GM12801 (cell line): ENCODE results near the gene MGST2.

Experiments used
- TF ChIP-seq, protein P1 (sequence below): IDR thresholded peaks from one replicate; pipeline ENCODE4 v1.5.1; 2011; ENCODE audit warnings: control low read depth; ENCODE audit not compliant: insufficient read length; ENCODE audit errors: extremely low read depth

The MGST2 gene

DNA sequence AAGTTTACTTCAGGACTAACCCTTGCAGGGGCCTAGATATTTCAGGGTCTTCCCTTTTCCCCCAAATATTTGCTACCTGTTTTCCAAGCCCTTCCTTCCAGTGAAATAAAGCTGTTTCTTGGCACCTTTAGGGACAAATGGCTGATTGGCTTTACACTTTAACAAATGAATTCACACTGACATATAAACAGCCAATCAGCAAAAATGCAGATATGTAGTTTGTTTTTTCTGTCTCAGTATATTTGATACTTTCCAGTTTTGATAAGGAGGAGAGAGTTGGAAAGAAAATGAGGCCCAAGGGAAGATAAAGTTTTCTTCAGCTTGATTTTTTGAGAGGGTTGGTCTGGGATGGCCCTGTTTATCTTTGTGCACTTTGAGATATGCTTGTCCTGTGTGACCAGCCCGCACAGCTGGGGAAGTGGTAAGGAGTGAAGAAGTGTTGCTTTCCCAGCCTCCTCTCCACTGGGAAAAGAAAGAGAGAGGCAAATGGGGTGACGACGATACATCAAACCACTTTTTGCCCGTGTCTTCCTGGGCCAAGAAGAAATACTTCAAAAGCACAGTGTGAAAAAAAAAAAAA, 67.5 kb downstream of the MGST2 start:
- TF ChIP-seq, protein P1, sequence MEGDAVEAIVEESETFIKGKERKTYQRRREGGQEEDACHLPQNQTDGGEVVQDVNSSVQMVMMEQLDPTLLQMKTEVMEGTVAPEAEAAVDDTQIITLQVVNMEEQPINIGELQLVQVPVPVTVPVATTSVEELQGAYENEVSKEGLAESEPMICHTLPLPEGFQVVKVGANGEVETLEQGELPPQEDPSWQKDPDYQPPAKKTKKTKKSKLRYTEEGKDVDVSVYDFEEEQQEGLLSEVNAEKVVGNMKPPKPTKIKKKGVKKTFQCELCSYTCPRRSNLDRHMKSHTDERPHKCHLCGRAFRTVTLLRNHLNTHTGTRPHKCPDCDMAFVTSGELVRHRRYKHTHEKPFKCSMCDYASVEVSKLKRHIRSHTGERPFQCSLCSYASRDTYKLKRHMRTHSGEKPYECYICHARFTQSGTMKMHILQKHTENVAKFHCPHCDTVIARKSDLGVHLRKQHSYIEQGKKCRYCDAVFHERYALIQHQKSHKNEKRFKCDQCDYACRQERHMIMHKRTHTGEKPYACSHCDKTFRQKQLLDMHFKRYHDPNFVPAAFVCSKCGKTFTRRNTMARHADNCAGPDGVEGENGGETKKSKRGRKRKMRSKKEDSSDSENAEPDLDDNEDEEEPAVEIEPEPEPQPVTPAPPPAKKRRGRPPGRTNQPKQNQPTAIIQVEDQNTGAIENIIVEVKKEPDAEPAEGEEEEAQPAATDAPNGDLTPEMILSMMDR = no peak

DNA sequence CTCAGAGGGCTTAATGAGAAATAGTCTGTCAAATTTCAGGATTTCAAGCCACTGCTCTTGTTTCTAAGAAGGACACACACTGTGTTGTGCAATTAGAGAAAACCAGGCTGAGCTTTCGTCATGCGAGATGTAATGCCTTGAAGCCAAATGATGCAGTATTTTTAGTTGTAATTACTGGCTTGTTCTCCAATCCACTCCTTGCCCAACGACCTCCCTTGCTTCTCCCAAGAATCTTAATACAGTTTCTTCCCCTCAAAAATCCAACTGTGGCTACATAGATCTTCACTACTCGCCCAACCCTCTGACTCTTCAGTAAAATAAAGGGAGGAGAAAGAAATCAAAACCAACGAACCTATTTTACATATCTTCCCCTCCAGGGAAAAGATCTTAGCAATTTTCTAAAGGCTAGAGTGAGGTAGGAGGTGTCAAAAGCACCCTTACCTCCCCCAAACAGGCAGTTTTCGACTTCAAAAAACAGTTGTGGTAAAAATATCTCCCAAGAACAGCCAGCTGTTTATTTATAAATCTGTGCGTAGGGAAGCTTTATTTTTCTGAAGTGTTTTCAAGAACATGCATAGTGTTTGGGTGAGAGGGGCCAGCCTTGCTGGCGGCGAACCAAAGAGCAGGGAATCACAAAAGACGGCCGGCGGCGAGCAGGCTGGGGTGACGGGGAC, 68.7 kb downstream of the MGST2 start:
- TF ChIP-seq, protein P1 = no peak

DNA sequence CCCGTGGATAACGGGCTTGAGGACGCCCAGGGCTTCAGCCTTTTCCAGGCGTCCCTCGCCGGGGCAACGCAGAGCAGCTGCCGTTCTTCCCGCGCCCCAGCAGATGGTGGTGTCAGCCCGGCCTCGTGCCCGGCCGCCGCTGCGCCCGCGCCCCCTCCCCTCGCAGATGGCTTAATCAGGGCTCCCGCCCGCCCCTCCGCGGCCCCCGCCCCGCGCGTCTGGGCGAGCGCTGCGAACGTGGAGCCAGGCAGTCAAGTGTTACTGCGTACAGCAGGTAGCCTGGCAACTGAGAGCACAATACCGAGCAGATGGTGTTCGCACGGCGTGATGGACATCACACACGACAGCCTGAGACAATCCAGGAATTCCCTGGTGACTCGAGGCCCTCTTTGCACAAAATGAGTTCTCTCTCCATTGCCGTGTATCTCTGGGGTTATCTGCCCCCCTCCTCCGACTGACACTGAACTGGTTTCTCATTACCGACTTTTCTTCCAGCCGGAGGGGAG, 69.3 kb downstream of the MGST2 start:
- TF ChIP-seq, protein P1 = no peak

DNA sequence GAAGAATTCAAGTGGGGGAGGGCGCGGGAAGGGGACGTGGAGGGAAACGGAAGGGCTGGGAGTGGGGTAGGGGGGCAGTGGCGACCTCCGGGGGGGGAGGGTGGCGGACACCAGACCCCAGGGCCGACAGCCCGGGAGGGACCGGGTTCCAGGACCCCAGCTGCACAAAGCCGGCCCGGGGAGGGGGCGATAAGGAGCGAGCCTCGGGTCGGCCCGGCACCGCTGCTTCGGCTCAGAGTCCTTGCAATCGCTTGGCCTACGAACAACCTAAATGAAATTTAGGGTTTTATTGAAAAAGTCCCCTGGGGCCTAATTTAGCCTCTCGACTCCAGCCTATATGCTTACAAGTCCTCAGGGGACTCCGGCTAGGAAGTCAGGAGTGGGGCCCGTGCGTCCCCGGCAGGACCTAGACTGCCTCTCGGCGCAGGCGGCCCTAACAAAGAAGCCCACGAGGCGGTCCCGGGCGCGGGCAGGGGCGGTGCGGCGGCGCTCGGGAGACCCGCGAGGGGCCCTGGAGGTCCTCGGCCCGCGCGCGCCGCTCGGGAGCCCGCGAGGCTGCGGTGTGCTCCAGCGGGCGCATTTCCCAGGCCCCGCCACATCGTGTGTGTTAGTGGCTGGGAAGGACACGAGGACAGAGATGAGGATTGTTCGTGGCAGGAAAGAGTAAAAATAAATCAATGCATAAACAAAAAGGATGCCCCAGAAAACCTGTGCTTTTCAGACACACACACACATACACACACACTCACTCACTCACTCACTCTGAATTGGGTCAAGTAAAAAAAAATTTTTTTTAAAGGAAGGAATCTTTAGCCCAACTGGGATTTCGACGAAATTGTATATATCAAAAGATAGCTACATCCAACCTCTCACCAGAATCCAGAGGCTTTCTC, 70.0 kb downstream of the MGST2 start:
- TF ChIP-seq, protein P1 = no peak

DNA sequence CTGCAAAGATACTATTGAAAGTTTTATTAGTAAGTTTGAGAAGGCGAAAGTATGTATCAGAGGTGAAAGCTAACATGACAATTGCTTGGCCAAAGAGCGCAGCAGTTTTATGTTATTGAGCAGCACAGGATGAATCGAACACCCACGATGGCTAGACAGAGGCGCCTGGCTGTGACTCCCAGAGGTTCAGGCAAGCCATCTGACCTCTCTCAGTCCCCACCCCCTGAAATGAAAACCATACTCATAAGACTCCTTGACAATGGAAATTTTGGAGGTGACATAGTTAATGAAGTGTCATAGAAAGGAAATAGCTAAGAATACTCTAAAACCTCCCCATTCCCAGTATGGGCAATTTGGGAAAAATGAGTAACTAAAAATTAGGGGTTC, 70.6 kb downstream of the MGST2 start:
- TF ChIP-seq, protein P1 = no peak

DNA sequence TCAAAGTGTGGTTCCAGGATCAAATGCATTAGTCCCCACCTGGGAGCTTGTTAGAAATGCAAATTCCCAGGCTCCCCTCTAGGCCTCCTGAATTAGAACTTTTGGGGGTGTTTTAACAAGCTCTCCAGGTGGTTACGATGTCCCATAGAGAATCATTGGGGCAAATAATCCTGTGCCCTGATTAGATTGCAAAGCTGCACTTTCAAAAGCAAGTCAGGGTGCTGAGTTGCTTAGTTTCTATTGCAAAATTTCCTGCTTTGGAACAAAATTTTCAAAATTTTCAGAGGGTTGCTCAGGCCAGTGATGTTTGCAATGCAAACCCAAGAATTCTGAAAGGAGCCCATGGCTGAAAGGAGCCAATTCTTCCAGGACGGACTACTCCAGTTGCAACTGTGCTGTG, 71.0 kb downstream of the MGST2 start:
- TF ChIP-seq, protein P1 = no peak

DNA sequence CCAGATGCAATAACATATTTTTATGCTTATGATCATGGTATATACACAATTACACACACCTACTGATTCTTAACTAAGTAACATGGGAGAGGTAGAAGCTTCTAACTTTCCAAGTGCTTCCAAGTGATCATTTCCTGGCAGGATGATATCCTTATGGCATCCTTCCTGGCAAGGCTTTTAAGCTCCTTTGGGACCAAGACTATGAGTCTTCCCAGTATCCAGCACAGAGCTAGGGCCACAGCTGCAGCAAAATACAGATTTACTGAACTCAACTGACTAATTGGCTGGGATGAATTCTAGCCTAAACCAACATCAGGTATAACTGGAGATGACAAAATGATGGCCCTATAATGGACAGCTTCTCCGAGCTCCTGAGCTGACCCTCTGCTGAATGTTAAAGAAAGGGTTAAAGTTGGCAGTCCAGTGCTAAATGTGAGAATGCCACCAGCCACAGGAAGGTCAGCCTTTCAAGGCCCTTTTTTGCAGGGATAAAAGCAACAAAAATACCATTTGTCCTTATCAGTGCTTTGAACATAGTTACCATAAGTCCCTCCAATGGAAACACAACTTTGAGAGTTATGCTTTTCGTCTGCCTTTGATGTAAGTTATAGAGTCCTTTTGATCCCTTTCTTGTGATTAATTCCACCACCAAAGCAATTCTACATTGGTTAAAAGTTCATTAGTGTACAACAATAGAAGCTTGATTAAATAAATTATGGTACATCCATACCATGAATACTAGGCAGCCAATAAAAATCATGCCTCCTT, 73.4 kb downstream of the MGST2 start:
- TF ChIP-seq, protein P1 = no peak
